Neural progenitor cell (in vitro differentiated cells): ENCODE results near the gene OGFOD3. TPM values are rescaled to one million over a fixed set of nuclear protein-coding genes. Genes with fewer than 3 reads are reported as not detected.

Experiments
- DNase-seq: peaks from one replicate; pipeline ENCODE4 v3.0.0-alpha.2; 2016; ENCODE audit warnings: low spot score
- H2AFZ ChIP-seq: fragments of 200-600 bp; sonication (generic); replicated peaks from 2 replicates; pipeline ENCODE4 v1.6.1; 2016; ENCODE audit warnings: antibody characterized with exemption
- H3F3A ChIP-seq: fragments of 200-600 bp; sonication (generic); 2 replicates; pipeline ENCODE4 v1.6.1; 2016; ENCODE audit warnings: antibody characterized with exemption, low read depth
- H3K27ac ChIP-seq: fragments of 200-600 bp; sonication (generic); 2 replicates; pipeline ENCODE4 v1.5.1; 2016; ENCODE audit warnings: mild to moderate bottlenecking
- H3K27me3 ChIP-seq: fragments of 200-600 bp; sonication (generic); 2 replicates; pipeline ENCODE4 v1.6.1; 2016; ENCODE audit warnings: mild to moderate bottlenecking, moderate library complexity
- H3K36me3 ChIP-seq: fragments of 200-600 bp; sonication (generic); 2 replicates; pipeline ENCODE4 v1.5.1; 2016
- H3K4me1 ChIP-seq: fragments of 200-600 bp; sonication (generic); 2 replicates; pipeline ENCODE4 v1.6.1; 2016; ENCODE audit warnings: mixed run types
- H3K4me2 ChIP-seq: fragments of 200-600 bp; sonication (generic); 2 replicates; pipeline ENCODE4 v1.6.1; 2016
- H3K4me3 ChIP-seq: fragments of 200-600 bp; sonication (generic); 2 replicates; pipeline ENCODE4 v1.5.1; 2016
- H3K79me2 ChIP-seq: fragments of 200-600 bp; sonication (generic); 2 replicates; pipeline ENCODE4 v1.6.1; 2016; ENCODE audit warnings: low read depth
- H3K9ac ChIP-seq: fragments of 200-600 bp; sonication (generic); 2 replicates; pipeline ENCODE4 v1.6.1; 2016
- H3K9me3 ChIP-seq: fragments of 200-600 bp; sonication (generic); 2 replicates; pipeline ENCODE4 v1.5.1; 2016; ENCODE audit warnings: low read depth
- H4K20me1 ChIP-seq: fragments of 200-600 bp; sonication (generic); 2 replicates; pipeline ENCODE4 v1.6.1; 2016; ENCODE audit warnings: low read depth
- H3K27ac Mint-ChIP-seq: 3 replicates; pipeline ENCODE4 v1.8.0; 2021; ENCODE audit warnings: mixed read lengths
- H3K27me3 Mint-ChIP-seq: 2 replicates; pipeline ENCODE4 v1.8.0; 2022; ENCODE audit warnings: low read depth, mild to moderate bottlenecking, inconsistent platforms, moderate library complexity, mixed read lengths; ENCODE audit not compliant: insufficient read depth
- H3K36me3 Mint-ChIP-seq: 3 replicates; pipeline ENCODE4 v1.8.0; 2021; ENCODE audit warnings: mixed read lengths
- H3K4me1 Mint-ChIP-seq: 3 replicates; pipeline ENCODE4 v1.8.0; 2021; ENCODE audit warnings: mixed read lengths
- H3K4me3 Mint-ChIP-seq: 3 replicates; pipeline ENCODE4 v1.8.0; 2021; ENCODE audit warnings: mild to moderate bottlenecking, moderate library complexity, mixed read lengths
- H3K9me3 Mint-ChIP-seq: 3 replicates; pipeline ENCODE4 v1.8.0; 2020; ENCODE audit warnings: mixed read lengths
- CTCF ChIP-seq: fragments of 200-600 bp; sonication (generic); IDR thresholded peaks from 2 replicates; pipeline ENCODE4 v1.5.1; 2017; ENCODE audit warnings: antibody characterized with exemption, mild to moderate bottlenecking
- EZH2 ChIP-seq: fragments of 200-600 bp; sonication (generic); IDR thresholded peaks from 2 replicates; pipeline ENCODE4 v1.6.1; 2017; ENCODE audit warnings: antibody characterized with exemption, mild to moderate bottlenecking, moderate library complexity
- EZH2phosphoT487 ChIP-seq: fragments of 200-600 bp; sonication (generic); IDR thresholded peaks from 2 replicates; pipeline ENCODE4 v1.6.1; 2017; ENCODE audit warnings: antibody characterized with exemption
- total RNA-seq: library from RNA; depleted of rRNA; stranded (reverse); fragments of >200 nt; gene quantifications from 2 replicates; pipeline ENCODE4 v1.2.3, GENCODE V29; 2015; ENCODE audit warnings: low replicate concordance

The OGFOD3 gene
- 26.8 and 34.2 TPM in 2 replicates for total RNA-seq

- Histone ChIP-seq H3K9ac (peak within 1 kb of the TSS; percentile 82), H4K20me1 (peaks cover 46% of the 10 kb centered on the region), H2AFZ (peak within 1 kb of the TSS; percentile 98), H3K27me3 (peaks cover 5% of the 10 kb centered on the region), H3F3A (peaks cover 6% of the 10 kb centered on the region), H3K4me1 (peaks cover 9% of the 10 kb centered on the region), H3K36me3 (no peaks in the 10 kb centered on the region), H3K27ac (no peak within 1 kb of the TSS), H3K9me3 (no peaks in the 10 kb centered on the region), H3K4me2 (peak within 1 kb of the TSS; percentile 85), H3K79me2 (peaks cover 10% of the 10 kb centered on the region), H3K4me3 (peak within 1 kb of the TSS; percentile 98)
- peak; percentile 32 for TF ChIP-seq EZH2
- no peak for TF ChIP-seq EZH2phosphoT487
- TF ChIP-seq CTCF = no peak
- Mint-ChIP-seq H3K4me1 (peaks cover 14% of the 10 kb centered on the region), H3K27me3 (no peaks in the 10 kb centered on the region), H3K4me3 (peak within 1 kb of the TSS; percentile 89), H3K36me3 (peaks cover 28% of the 10 kb centered on the region), H3K9me3 (peaks cover 22% of the 10 kb centered on the region), H3K27ac (no peak within 1 kb of the TSS)
- DNase-seq = peak; percentile 96
Observed at GRCh38 chr17:82418001-82418986, at the start of gene OGFOD3, which contains the start of gene HEXD. OGFOD3 (minus strand) TSS chr17:82418586; CDS start chr17:82418485, 101 bp downstream. HEXD (plus strand) TSS chr17:82418347; CDS start chr17:82419800, 1,453 bp downstream.

GRCh38 chr17:82465023-82465603 is 46.7 kb upstream of the OGFOD3 start:
- Histone ChIP-seq H3K9ac (no peak overlapping the region), H3K4me2 (no peak overlapping the region), H3K9me3 (no peaks in the 10 kb centered on the region), H2AFZ (no peak overlapping the region), H3K4me3 (no peak overlapping the region), H3K27ac (no peak overlapping the region), H3K27me3 (no peaks in the 10 kb centered on the region), H3K36me3 (peaks cover 9% of the 10 kb centered on the region), H3F3A (no peaks in the 10 kb centered on the region), H4K20me1 (peaks cover 24% of the 10 kb centered on the region), H3K79me2 (peaks cover 3% of the 10 kb centered on the region), H3K4me1 (no peaks in the 10 kb centered on the region)
- Mint-ChIP-seq H3K36me3 (peaks cover 50% of the 10 kb centered on the region), H3K4me3 (no peak overlapping the region), H3K27me3 (peaks cover 7% of the 10 kb centered on the region), H3K27ac (no peak overlapping the region), H3K4me1 (peaks cover 4% of the 10 kb centered on the region), H3K9me3 (no peaks in the 10 kb centered on the region)
- TF ChIP-seq CTCF (no peak), EZH2 (no peak), EZH2phosphoT487 (no peak)
- DNase-seq = no peak

- H3K4me2 ChIP-seq = no peak overlapping the region
- TF ChIP-seq EZH2 = no peak
- TF ChIP-seq EZH2phosphoT487 = no peak
- no peak for TF ChIP-seq CTCF
- peaks cover 49% of the 10 kb centered on the region for H3K36me3 Mint-ChIP-seq
- peaks cover 27% of the 10 kb centered on the region for H4K20me1 ChIP-seq
- H3K4me1 ChIP-seq = peaks cover 2% of the 10 kb centered on the region
- no peaks in the 10 kb centered on the region for H3K27me3 ChIP-seq
- peaks cover 7% of the 10 kb centered on the region for H3K27me3 Mint-ChIP-seq
- DNase-seq = no peak
- H3K4me3 ChIP-seq = no peak overlapping the region
- peaks cover 4% of the 10 kb centered on the region for H3K36me3 ChIP-seq
- H2AFZ ChIP-seq = no peak overlapping the region
- no peak overlapping the region for H3K4me3 Mint-ChIP-seq
- peaks cover 9% of the 10 kb centered on the region for H3K79me2 ChIP-seq
- H3F3A ChIP-seq = no peaks in the 10 kb centered on the region
- H3K27ac ChIP-seq = no peak overlapping the region
- no peak overlapping the region for H3K9ac ChIP-seq
- no peak overlapping the region for H3K27ac Mint-ChIP-seq
- H3K9me3 ChIP-seq = no peaks in the 10 kb centered on the region
- no peaks in the 10 kb centered on the region for H3K9me3 Mint-ChIP-seq
- H3K4me1 Mint-ChIP-seq = peaks cover 7% of the 10 kb centered on the region
Observed at GRCh38 chr17:82464567-82464929, 46.2 kb upstream of the OGFOD3 start.
